Anterior cingulate cortex (tissue), 58 donors: ENCODE data around the gene LY9.
A peak's percentile ranks its signal among the peaks of the same experiment; 100 is the strongest.

Source experiments
- DNase-seq, 58 donors: peaks; one replicate each; lab custom pipeline; 2025; lab: John Stamatoyannopoulos, UW

LY9 gene

GRCh38 chr1:160830321-160831153 is 34.6 kb downstream of the LY9 start:
- peak in 5 of 58 donors; percentile 2 to 22 (median 7) for DNase-seq

- no peak for DNase-seq
These were observed 39.1 kb downstream of the LY9 start for GRCh38 chr1:160834945-160835565.

GRCh38 chr1:160835751-160836150 is 39.8 kb downstream of the LY9 start:
- no peak for DNase-seq

- DNase-seq = no peak
These were observed 40.6 kb downstream of the LY9 start for GRCh38 chr1:160836561-160836960.

- no peak for DNase-seq
These were observed 41.1 kb downstream of the LY9 start for GRCh38 chr1:160836981-160837557.

GRCh38 chr1:160837558-160838205 is 41.7 kb downstream of the LY9 start:
- peak in 10 of 58 donors; percentile 7 to 48 (median 18) for DNase-seq

GRCh38 chr1:160838888-160839287 is 42.9 kb downstream of the LY9 start:
- no peak for DNase-seq

GRCh38 chr1:160839746-160840145 is 43.8 kb downstream of the LY9 start:
- no peak for DNase-seq

- DNase-seq = no peak
These were observed 45.1 kb downstream of the LY9 start for GRCh38 chr1:160841079-160841478.

GRCh38 chr1:160844447-160845232 is 48.7 kb downstream of the LY9 start:
- DNase-seq = no peak

GRCh38 chr1:160846281-160846680 is 50.3 kb downstream of the LY9 start:
- DNase-seq = no peak

- no peak for DNase-seq
These were observed 54.6 kb downstream of the LY9 start for GRCh38 chr1:160850541-160850940.

- DNase-seq = no peak
These were observed 55.0 kb downstream of the LY9 start for GRCh38 chr1:160850993-160851392.

- no peak for DNase-seq
These were observed 57.0 kb downstream of the LY9 start for GRCh38 chr1:160853014-160853413.

- no peak for DNase-seq
These were observed 57.8 kb downstream of the LY9 start for GRCh38 chr1:160853754-160854153.

GRCh38 chr1:160855181-160855981 is 59.4 kb downstream of the LY9 start:
- no peak for DNase-seq

- DNase-seq = no peak
These were observed 62.1 kb downstream of the LY9 start for GRCh38 chr1:160858097-160858496.

GRCh38 chr1:160858507-160858906 is 62.5 kb downstream of the LY9 start:
- DNase-seq = no peak

- no peak for DNase-seq
These were observed 63.2 kb downstream of the LY9 start for GRCh38 chr1:160859166-160859565.
